HG02870 (cell line): ENCODE measurements around the gene FICD.

ENCODE experiments used
- ATAC-seq: cut with Tn5 transposase; IDR thresholded peaks from one replicate; pipeline ENCODE4 v1.9.1; 2021; ENCODE audit warnings: mild to moderate bottlenecking, moderate library complexity; ENCODE audit not compliant: unreplicated experiment

FICD gene

GRCh38 chr12:108498136-108498535 is 16.9 kb upstream of the FICD start:
- no peak for ATAC-seq

GRCh38 chr12:108502922-108503321 is 12.2 kb upstream of the FICD start:
- no peak for ATAC-seq

GRCh38 chr12:108505129-108505528 is 9.9 kb upstream of the FICD start:
- no peak for ATAC-seq

- no peak for ATAC-seq
Observed at GRCh38 chr12:108507971-108508642, 7.0 kb upstream of the FICD start.

GRCh38 chr12:108509806-108510205 is 5.3 kb upstream of the FICD start:
- ATAC-seq = no peak

- no peak for ATAC-seq
Observed at GRCh38 chr12:108510836-108511235, 4.2 kb upstream of the FICD start.

- peak; percentile 29 for ATAC-seq
Observed at GRCh38 chr12:108511633-108512540, 3.2 kb upstream of the FICD start.

GRCh38 chr12:108514468-108514972 is 557 bp upstream of the FICD start:
- peak; percentile 7 for ATAC-seq

- ATAC-seq = no peak
Observed at GRCh38 chr12:108515916-108516315, 839 bp downstream of the FICD start.

GRCh38 chr12:108516511-108517275 is 1.6 kb downstream of the FICD start:
- no peak for ATAC-seq

GRCh38 chr12:108517288-108518100 is 2.4 kb downstream of the FICD start:
- no peak for ATAC-seq

GRCh38 chr12:108518101-108518715 is 3.1 kb downstream of the FICD start:
- no peak for ATAC-seq

GRCh38 chr12:108518716-108519496 is 3.8 kb downstream of the FICD start:
- ATAC-seq = no peak

- ATAC-seq = no peak
Observed at GRCh38 chr12:108519558-108519957, 4.5 kb downstream of the FICD start.

- ATAC-seq = no peak
Observed at GRCh38 chr12:108523365-108523764, 8.3 kb downstream of the FICD start.

GRCh38 chr12:108525681-108526080 is 10.6 kb downstream of the FICD start:
- ATAC-seq = no peak

- ATAC-seq = no peak
Observed at GRCh38 chr12:108526482-108527165, 11.5 kb downstream of the FICD start.

GRCh38 chr12:108527166-108527496 is 12.1 kb downstream of the FICD start:
- ATAC-seq = no peak

GRCh38 chr12:108530161-108530560 is 15.1 kb downstream of the FICD start:
- ATAC-seq = no peak
